ENCODE data around the gene ASF1B.

DNA sequence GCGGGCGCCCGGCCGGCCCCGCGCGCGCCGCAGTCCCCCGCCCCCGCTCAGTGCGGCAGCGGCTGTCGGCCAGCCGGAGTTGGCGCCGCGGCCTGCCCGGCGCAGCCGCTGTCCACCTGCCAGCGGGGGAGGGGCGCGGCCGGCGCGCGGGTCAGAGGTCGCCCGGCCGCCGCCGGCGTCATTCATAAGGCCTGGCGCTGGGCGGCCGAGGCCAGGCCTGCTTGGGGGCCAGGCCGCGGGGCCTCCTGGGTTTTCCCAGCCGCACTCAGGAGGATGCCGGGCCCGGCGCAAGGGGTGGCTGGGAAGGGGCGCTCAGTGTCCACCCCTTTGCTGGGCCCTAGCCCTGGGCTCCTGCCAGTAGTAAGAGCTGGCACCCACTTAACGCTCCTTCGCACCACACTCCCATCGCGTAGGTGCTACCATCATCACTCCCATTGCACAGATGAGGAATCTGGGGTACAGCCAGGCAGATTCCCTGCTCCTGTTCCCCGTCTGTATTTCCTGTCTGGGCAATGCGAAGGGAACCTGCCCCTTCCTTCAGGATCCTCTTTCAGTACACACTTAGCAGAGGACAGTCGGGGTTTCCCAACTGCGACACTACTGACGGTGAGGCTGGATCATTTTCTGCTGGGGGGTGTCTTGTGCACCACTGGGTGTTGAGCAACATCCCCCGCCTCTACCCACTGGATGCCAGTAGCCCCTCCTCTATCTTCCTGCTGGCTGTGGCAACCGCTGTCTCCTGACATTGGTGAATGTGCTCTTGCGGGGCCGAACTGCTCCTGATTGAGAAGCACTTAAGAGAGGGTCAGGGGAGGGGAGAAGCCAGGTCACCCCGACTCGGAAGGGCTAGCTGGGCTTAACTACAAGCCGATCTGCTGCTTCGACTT is 18.0 kb downstream of the ASF1B start:
- TF ChIP-seq EZH2 (IDR thresholded peaks at IDR 0.05) = no peak
- TF ChIP-seq, protein P1, sequence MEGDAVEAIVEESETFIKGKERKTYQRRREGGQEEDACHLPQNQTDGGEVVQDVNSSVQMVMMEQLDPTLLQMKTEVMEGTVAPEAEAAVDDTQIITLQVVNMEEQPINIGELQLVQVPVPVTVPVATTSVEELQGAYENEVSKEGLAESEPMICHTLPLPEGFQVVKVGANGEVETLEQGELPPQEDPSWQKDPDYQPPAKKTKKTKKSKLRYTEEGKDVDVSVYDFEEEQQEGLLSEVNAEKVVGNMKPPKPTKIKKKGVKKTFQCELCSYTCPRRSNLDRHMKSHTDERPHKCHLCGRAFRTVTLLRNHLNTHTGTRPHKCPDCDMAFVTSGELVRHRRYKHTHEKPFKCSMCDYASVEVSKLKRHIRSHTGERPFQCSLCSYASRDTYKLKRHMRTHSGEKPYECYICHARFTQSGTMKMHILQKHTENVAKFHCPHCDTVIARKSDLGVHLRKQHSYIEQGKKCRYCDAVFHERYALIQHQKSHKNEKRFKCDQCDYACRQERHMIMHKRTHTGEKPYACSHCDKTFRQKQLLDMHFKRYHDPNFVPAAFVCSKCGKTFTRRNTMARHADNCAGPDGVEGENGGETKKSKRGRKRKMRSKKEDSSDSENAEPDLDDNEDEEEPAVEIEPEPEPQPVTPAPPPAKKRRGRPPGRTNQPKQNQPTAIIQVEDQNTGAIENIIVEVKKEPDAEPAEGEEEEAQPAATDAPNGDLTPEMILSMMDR (IDR thresholded peaks at IDR 0.05) = no peak
